Astrocyte (in vitro differentiated cells and primary cell): ENCODE data around the gene RPL21. TPM values are rescaled to one million over a fixed set of nuclear protein-coding genes. Genes with fewer than 3 reads are reported as not detected.

Experiments used
- DNase-seq: peaks from one replicate; pipeline ENCODE4 v3.0.0-alpha.2; 2010; ENCODE audit warnings: low read depth
- FAIRE-seq: peaks from 2 replicates; lab custom pipeline; 2011; peaks lifted over from hg19 to GRCh38; lab: Jason Lieb, UNC
- H2AFZ ChIP-seq: 2 replicates; pipeline ENCODE4 v1.6.0; 2012; ENCODE audit warnings: low read depth, low read length, inconsistent platforms
- H3K27ac ChIP-seq: 2 replicates; pipeline ENCODE4 v1.5.1; 2011; ENCODE audit warnings: low read depth, low read length, inconsistent platforms
- H3K27me3 ChIP-seq: 2 replicates; pipeline ENCODE4 v1.6.0; 2011; ENCODE audit warnings: low read length, inconsistent platforms; ENCODE audit not compliant: insufficient read depth
- H3K36me3 ChIP-seq: 2 replicates; pipeline ENCODE4 v1.5.1; 2011; ENCODE audit warnings: low read length, inconsistent platforms; ENCODE audit not compliant: insufficient read depth
- H3K4me1 ChIP-seq: 2 replicates; pipeline ENCODE4 v1.5.1; 2011; ENCODE audit warnings: low read length, inconsistent platforms; ENCODE audit not compliant: insufficient read depth
- H3K4me2 ChIP-seq: 2 replicates; pipeline ENCODE4 v1.6.0; 2012; ENCODE audit warnings: low read length, inconsistent platforms
- H3K4me3 ChIP-seq: 2 replicates; pipeline ENCODE4 v1.5.1; 2011; ENCODE audit warnings: low read depth, mild to moderate bottlenecking, low read length, inconsistent platforms; ENCODE audit not compliant: insufficient read depth
- H3K79me2 ChIP-seq: 2 replicates; pipeline ENCODE4 v1.6.0; 2012; ENCODE audit warnings: mild to moderate bottlenecking, low read length, inconsistent platforms; ENCODE audit not compliant: insufficient read depth
- H3K9ac ChIP-seq: 2 replicates; pipeline ENCODE4 v1.6.0; 2012; ENCODE audit warnings: mild to moderate bottlenecking, low read length, inconsistent platforms
- H3K9me3 ChIP-seq: 2 replicates; pipeline ENCODE4 v1.5.1; 2012; ENCODE audit warnings: low read depth, mild to moderate bottlenecking, low read length, inconsistent platforms; ENCODE audit not compliant: insufficient read depth
- H4K20me1 ChIP-seq: 2 replicates; pipeline ENCODE4 v1.6.0; 2012; ENCODE audit warnings: low read length, inconsistent platforms; ENCODE audit not compliant: insufficient read depth
- H3K27ac Mint-ChIP-seq: one replicate; pipeline ENCODE4 v1.8.0; 2021; ENCODE audit warnings: mild to moderate bottlenecking, mixed read lengths; ENCODE audit not compliant: unreplicated experiment
- H3K27me3 Mint-ChIP-seq: one replicate; pipeline ENCODE4 v1.8.0; 2021; ENCODE audit warnings: low read depth, mixed read lengths; ENCODE audit not compliant: unreplicated experiment
- H3K36me3 Mint-ChIP-seq: one replicate; pipeline ENCODE4 v1.8.0; 2021; ENCODE audit warnings: low read depth, mixed read lengths; ENCODE audit not compliant: unreplicated experiment
- H3K4me1 Mint-ChIP-seq: one replicate; pipeline ENCODE4 v1.8.0; 2021; ENCODE audit warnings: low read depth, mixed read lengths; ENCODE audit not compliant: unreplicated experiment
- H3K4me3 Mint-ChIP-seq: one replicate; pipeline ENCODE4 v1.8.0; 2021; ENCODE audit warnings: mild to moderate bottlenecking, moderate library complexity, mixed read lengths; ENCODE audit not compliant: unreplicated experiment
- H3K9me3 Mint-ChIP-seq: one replicate; pipeline ENCODE4 v1.8.0; 2021; ENCODE audit warnings: mild to moderate bottlenecking, mixed read lengths; ENCODE audit not compliant: unreplicated experiment
- CTCF ChIP-seq: IDR thresholded peaks from 2 replicates; pipeline ENCODE4 v1.5.1; 2011; ENCODE audit warnings: low read depth, mild to moderate bottlenecking, inconsistent platforms, low read length, moderate library complexity; ENCODE audit not compliant: insufficient read depth
- EZH2 ChIP-seq: IDR thresholded peaks from 2 replicates; pipeline ENCODE4 v1.6.1; 2012; ENCODE audit warnings: mild to moderate bottlenecking, low read length, inconsistent platforms; ENCODE audit not compliant: insufficient read depth
- total RNA-seq: library from RNA; stranded (reverse); gene quantifications from 2 replicates; pipeline ENCODE4 v1.2.1, GENCODE V29; 2021

The RPL21 gene
- total RNA-seq, 1 donor from 2014 or later, result 728 TPM

DNA sequence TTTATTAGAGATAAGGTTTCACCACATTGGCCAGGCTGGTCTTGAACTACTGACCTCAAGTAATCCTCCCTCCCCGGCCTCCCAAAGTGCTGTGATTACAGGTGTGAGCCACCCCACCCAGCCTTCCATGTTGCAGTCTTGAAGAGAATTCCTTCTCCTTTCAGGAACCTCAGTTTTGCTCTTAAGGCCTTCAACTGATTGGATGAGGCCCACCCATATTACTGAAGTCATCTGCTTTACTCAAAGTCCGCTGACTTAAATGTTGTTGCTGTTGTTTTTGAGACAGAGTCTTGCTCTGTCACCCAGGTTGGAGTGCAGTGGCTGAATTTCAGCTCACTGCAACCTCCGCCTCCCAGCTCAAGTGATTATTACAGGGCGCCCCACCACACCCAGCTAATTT, 52.7 kb downstream of the RPL21 start:
- Mint-ChIP-seq H3K9me3 (no peaks in the 10 kb centered on the region), H3K36me3 (no peaks in the 10 kb centered on the region), H3K4me1 (no peaks in the 10 kb centered on the region), H3K4me3 (no peak overlapping the region), H3K27me3 (peaks cover 6% of the 10 kb centered on the region), H3K27ac (no peak overlapping the region)
- Histone ChIP-seq H3K9me3 (no peaks in the 10 kb centered on the region), H3K4me2 (no peak overlapping the region), H4K20me1 (no peaks in the 10 kb centered on the region), H3K9ac (no peak overlapping the region), H3K27me3 (peaks cover 19% of the 10 kb centered on the region), H3K79me2 (no peaks in the 10 kb centered on the region), H2AFZ (no peak overlapping the region), H3K4me1 (no peaks in the 10 kb centered on the region), H3K27ac (no peak overlapping the region), H3K4me3 (no peak overlapping the region), H3K36me3 (no peaks in the 10 kb centered on the region)
- no peak for DNase-seq
- FAIRE-seq, result no peak
- no peak for TF ChIP-seq CTCF
- no peak for TF ChIP-seq EZH2

GRCh38 chr13:27304611-27305010, 53.3 kb downstream of the RPL21 start:
- Histone ChIP-seq H3K79me2 (no peaks in the 10 kb centered on the region), H3K36me3 (no peaks in the 10 kb centered on the region), H3K27ac (no peak overlapping the region), H2AFZ (no peak overlapping the region), H3K9ac (no peak overlapping the region), H3K27me3 (peaks cover 16% of the 10 kb centered on the region), H3K4me1 (no peaks in the 10 kb centered on the region), H3K4me3 (no peak overlapping the region), H3K4me2 (no peak overlapping the region), H4K20me1 (no peaks in the 10 kb centered on the region), H3K9me3 (no peaks in the 10 kb centered on the region)
- H3K27me3 Mint-ChIP-seq, result peaks cover 6% of the 10 kb centered on the region
- H3K9me3 Mint-ChIP-seq, result no peaks in the 10 kb centered on the region
- no peak for TF ChIP-seq CTCF
- TF ChIP-seq EZH2, result no peak
- H3K4me1 Mint-ChIP-seq, result no peaks in the 10 kb centered on the region
- FAIRE-seq (no peak), DNase-seq (no peak)
- H3K36me3 Mint-ChIP-seq, result no peaks in the 10 kb centered on the region
- no peak overlapping the region for H3K27ac Mint-ChIP-seq
- H3K4me3 Mint-ChIP-seq, result no peak overlapping the region

Other genes starting within 250 kb of the RPL21 start
- 27.1 and 30.5 TPM in 2 replicates for gene USP12, start 79.7 kb upstream of the RPL21 start, total RNA-seq
- 0.79 and 2.2 TPM in 2 replicates for gene RASL11A, start 19.3 kb downstream of the RPL21 start, total RNA-seq
- 77.7 and 83.6 TPM in 2 replicates for gene GTF3A, start 173.1 kb downstream of the RPL21 start, total RNA-seq
- gene MTIF3, start 199.0 kb downstream of the RPL21 start, total RNA-seq, result 29.6 and 32.7 TPM in 2 replicates